NCI-H2227 treated with DMSO at 0.1 percent for 48 hours (cell line): ENCODE data around the gene NUMA1.
A peak's percentile ranks its signal among the peaks of the same experiment; 100 is the strongest.

Source experiments
- DNase-seq: peaks from one replicate; lab custom pipeline; 2025; lab: John Stamatoyannopoulos, UW

NUMA1 gene

GRCh38 chr11:72080326-72081183, at the start of gene NUMA1, which contains the start of gene LRRC51:
Gene NUMA1, minus strand, starts transcription at chr11:72080542. Its CDS starts 44,599 bp downstream, at chr11:72035943.
Gene LRRC51, plus strand, starts transcription at chr11:72080850. Its CDS starts 8,234 bp downstream, at chr11:72089084.
- DNase-seq = peak; percentile 100

GRCh38 chr11:72129381-72129780, 49.0 kb upstream of the NUMA1 start:
- DNase-seq = no peak

- no peak for DNase-seq
Observed at GRCh38 chr11:72127923-72128322, 47.6 kb upstream of the NUMA1 start.

GRCh38 chr11:72125956-72126355, 45.6 kb upstream of the NUMA1 start:
- DNase-seq = no peak

GRCh38 chr11:72124046-72124445, 43.7 kb upstream of the NUMA1 start:
- DNase-seq = no peak

GRCh38 chr11:72123117-72123653, 42.8 kb upstream of the NUMA1 start:
- no peak for DNase-seq

GRCh38 chr11:72122607-72123006, 42.3 kb upstream of the NUMA1 start:
- no peak for DNase-seq

GRCh38 chr11:72120930-72121329, 40.6 kb upstream of the NUMA1 start:
- no peak for DNase-seq

GRCh38 chr11:72119198-72119597, 38.9 kb upstream of the NUMA1 start:
- DNase-seq = no peak

- DNase-seq = no peak
Observed at GRCh38 chr11:72116019-72116755, 35.8 kb upstream of the NUMA1 start.

- no peak for DNase-seq
Observed at GRCh38 chr11:72114570-72114969, 34.2 kb upstream of the NUMA1 start.

GRCh38 chr11:72112978-72113808, 32.9 kb upstream of the NUMA1 start:
- DNase-seq = no peak

- peak; percentile 100 for DNase-seq
Observed at GRCh38 chr11:72112143-72112977, 32.0 kb upstream of the NUMA1 start, which contains the start of gene ANAPC15. Gene ANAPC15, minus strand, starts transcription at chr11:72112695. Its CDS starts 1,419 bp downstream, at chr11:72111276.

GRCh38 chr11:72111300-72112142, 31.2 kb upstream of the NUMA1 start:
- DNase-seq = no peak

- no peak for DNase-seq
Observed at GRCh38 chr11:72105888-72106287, 25.5 kb upstream of the NUMA1 start, which contains the start of gene TOMT. Gene TOMT, plus strand, starts transcription at chr11:72105924. Its CDS starts 28 bp downstream, at chr11:72105952.

GRCh38 chr11:72103754-72104167, 23.4 kb upstream of the NUMA1 start:
- no peak for DNase-seq

- DNase-seq = peak; percentile 99
Observed at GRCh38 chr11:72102946-72103753, 22.8 kb upstream of the NUMA1 start, which contains the start of gene LAMTOR1. Gene LAMTOR1, minus strand, starts transcription at chr11:72103297. Its CDS starts 73 bp downstream, at chr11:72103224.

- DNase-seq = no peak
Observed at GRCh38 chr11:72102631-72102945, 22.2 kb upstream of the NUMA1 start.

GRCh38 chr11:72102162-72102561, 21.8 kb upstream of the NUMA1 start:
- DNase-seq = no peak
